LNCaP clone FGC (cell line): Measurements from ENCODE around the gene GAPVD1.

Experiments
- DNase-seq: peaks from one replicate; pipeline ENCODE4 v3.0.0-alpha.2; 2011; ENCODE audit warnings: low read depth
- H3K4me3 ChIP-seq: 2 replicates; pipeline ENCODE4 v1.5.1; 2011; ENCODE audit warnings: mild to moderate bottlenecking, low read depth, low read length, control low read depth
- TF ChIP-seq, protein P1 (sequence below): IDR thresholded peaks from 2 replicates; pipeline ENCODE4 v1.5.1; 2012; ENCODE audit warnings: mild to moderate bottlenecking; ENCODE audit not compliant: control insufficient read depth, insufficient read depth; ENCODE audit errors: extremely low read depth

Gene GAPVD1

DNA sequence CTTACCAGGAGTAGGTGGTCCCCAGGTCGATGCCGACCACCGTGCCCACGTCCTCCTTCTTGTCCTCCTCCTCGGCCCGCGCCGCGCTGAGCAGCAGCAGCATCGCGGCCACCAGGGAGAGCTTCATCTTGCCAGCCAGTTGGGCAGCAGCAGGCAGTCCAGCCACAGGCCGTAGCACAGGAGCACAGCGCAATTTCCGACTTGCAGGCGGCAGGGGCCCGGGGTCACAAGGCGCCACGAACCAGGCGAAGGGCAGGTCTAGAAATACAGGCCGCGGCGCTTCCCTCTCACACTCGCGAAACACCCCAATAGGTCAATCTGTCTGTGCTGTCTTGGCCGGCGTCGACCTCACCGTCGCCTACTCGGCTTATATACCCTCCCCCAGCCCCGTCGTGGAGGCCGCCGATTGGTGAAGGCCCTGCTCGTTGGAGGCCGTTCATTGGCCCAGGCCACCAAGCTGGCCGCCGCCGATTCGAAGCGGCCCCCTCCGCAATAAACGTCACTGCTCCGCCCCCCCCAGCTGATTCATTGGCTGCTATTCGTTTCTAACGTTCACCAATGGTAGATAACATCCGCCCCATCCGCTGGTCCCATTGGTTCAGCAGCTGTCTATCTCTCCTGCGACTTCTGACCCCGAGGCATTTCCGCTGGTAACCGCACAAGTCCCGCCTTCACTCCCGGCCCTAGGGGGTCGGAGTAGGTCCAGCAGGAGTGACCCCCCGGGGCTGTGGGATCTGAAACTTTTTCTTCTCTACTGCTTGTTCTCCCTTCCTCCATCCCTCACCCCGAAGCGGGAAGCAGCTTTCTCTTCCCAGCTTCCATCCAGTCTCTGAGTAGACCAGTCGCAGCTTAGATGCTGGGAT, 20.4 kb upstream of the GAPVD1 start, which contains the start of gene HSPA5:
Gene HSPA5, minus strand, starts transcription at position 344 of the 863 bp plus-strand sequence. Its CDS starts 217 bp downstream, at position 127.
- DNase-seq: peak; percentile 98
- TF ChIP-seq, protein P1, sequence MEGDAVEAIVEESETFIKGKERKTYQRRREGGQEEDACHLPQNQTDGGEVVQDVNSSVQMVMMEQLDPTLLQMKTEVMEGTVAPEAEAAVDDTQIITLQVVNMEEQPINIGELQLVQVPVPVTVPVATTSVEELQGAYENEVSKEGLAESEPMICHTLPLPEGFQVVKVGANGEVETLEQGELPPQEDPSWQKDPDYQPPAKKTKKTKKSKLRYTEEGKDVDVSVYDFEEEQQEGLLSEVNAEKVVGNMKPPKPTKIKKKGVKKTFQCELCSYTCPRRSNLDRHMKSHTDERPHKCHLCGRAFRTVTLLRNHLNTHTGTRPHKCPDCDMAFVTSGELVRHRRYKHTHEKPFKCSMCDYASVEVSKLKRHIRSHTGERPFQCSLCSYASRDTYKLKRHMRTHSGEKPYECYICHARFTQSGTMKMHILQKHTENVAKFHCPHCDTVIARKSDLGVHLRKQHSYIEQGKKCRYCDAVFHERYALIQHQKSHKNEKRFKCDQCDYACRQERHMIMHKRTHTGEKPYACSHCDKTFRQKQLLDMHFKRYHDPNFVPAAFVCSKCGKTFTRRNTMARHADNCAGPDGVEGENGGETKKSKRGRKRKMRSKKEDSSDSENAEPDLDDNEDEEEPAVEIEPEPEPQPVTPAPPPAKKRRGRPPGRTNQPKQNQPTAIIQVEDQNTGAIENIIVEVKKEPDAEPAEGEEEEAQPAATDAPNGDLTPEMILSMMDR: peak; percentile 39
- peak within 1 kb of the TSS; percentile 93 for H3K4me3 ChIP-seq

DNA sequence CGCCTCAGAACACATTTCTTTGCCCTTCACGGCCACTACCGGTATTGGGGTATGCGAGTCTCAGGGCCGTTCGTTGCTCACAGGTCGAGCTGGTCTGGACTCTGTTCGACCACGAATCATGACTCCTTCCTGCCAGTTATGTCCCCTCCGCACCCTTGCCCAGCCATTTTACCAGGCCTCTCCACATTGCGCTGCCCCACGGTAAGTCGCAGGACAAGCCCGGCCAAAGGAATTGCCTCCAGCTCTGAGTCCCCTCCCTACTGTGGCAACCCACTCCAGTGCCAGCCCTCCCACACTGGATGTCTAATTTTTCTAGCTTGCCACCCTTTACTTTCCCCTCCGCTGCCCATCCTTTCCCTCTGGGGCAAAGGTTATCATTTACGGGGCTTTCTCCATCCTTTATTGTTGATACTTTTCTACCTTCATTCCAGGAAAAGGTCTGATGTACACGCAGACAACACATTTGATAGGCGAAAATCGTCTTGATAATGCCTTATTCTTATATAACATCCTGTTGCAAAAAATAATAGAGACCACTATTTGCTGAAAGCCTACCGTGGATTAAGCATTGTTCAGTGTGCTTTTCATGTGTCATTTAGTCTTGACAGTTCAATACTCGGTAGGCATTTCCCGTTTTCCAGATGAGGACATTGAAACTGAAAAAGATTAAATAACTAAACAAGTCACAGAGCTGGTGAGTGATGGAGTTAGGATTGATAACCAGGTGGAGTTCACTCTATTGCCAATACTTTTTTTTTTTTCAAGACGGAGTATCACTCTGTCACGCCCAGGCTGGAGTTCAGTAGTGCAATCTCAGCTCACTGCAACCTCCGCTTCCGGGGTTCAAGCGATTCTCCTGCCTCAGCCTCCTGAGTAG, 19.5 kb upstream of the GAPVD1 start:
- DNase-seq: no peak
- TF ChIP-seq, protein P1: no peak
- H3K4me3 ChIP-seq: peak overlapping the region; percentile 93

DNA sequence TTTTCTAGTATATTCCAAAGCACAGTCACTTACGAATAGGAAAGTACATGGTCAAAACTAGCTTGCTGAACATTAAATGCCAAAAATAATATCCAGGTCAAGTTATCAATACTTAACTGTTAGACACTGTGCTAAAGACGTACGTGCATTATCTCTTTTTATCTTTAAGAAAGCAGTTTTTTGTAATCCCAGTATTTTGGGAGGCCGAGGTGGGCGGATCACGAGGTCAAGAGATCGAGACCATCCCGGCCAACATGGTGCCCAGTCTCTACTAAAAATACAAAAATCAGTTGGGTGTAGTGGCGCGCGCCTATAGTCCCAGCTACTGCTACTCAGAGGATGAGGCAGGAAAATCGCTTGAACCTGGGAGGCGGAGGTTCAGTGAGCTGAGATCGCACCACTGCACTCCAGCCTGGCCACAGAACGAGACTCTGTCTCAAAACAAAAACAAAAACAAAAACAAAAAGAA, 17.8 kb upstream of the GAPVD1 start:
- H3K4me3 ChIP-seq: no peak overlapping the region
- DNase-seq: no peak
- TF ChIP-seq, protein P1: no peak

DNA sequence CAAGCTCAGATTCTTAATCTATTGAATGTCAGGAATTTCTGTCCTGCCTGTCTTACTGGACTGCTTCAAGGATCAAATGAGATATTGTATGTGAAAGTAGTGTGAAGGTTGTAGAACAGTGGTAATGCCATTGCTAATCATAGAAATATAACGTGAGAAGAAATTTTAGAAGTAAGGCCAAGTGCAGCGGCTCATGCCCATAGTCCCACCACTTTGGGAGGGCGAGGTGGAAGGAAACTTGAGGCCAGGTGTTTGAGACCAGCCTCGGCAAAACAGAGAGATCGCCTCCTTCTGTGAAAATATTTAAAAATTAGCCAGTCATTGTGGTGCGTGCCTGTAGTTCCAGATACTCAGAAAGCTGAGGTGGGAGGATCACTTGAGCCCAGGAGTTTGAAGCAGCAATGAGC, 15.4 kb upstream of the GAPVD1 start:
- TF ChIP-seq, protein P1: no peak
- no peak for DNase-seq
- no peak overlapping the region for H3K4me3 ChIP-seq

DNA sequence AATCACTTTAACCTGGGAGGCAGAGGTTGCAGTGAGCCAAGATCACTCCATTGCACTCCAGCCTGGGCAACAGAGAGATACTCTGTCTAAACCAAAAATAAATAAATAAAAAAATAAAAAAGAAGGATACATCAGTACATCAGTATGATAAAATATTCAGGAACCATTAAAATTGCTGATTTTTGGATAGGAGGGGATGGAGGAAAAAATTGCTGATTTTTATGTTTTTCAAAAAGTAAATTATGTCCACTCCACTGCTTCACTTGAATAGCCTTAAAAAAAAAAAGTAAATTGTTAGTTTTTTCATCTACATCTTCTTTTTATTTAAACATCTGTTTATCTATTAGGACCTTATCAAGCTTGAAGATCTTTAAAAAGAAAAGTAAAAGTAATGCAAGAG, 7.4 kb upstream of the GAPVD1 start:
- no peak for DNase-seq
- no peak overlapping the region for H3K4me3 ChIP-seq
- TF ChIP-seq, protein P1: no peak

DNA sequence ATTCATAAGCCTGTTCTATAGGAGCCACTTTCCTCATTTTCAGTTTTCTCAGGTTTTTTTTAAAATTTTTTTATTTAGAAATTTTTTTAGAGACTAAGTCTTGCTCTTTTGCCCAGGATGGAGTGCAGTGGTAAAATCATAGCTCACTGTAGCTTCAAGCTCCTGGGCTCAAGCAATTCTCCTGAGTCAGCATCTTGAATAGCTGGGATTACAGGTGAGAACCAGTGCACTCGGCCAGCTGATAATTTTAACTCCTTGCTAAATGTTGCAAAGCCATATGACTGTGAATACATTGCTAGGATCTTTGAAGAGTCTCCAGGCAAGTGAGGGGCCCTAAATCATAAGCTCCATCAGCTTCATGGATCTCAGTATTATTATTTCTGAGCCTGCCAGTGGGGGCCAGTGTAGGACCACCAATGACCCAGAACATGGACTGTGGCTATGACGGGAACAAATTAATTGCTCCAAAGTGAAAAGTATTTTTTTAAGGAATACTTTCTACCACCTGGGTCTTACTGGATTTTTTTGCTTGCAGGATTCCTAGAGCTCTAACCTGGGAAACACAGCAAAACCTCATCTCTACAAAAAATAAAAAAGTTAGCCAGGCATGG, 5.7 kb upstream of the GAPVD1 start:
- H3K4me3 ChIP-seq: no peak overlapping the region
- DNase-seq: no peak
- TF ChIP-seq, protein P1: peak; percentile 41
